Measurements from ENCODE around the gene UBXN2A. TPM values are rescaled to one million over a fixed set of nuclear protein-coding genes. Genes with fewer than 3 reads are reported as not detected.

Gene UBXN2A
- total and polyA plus RNA-seq, 4 donors = 2.7 to 6.3 (median 4.9) TPM

DNA sequence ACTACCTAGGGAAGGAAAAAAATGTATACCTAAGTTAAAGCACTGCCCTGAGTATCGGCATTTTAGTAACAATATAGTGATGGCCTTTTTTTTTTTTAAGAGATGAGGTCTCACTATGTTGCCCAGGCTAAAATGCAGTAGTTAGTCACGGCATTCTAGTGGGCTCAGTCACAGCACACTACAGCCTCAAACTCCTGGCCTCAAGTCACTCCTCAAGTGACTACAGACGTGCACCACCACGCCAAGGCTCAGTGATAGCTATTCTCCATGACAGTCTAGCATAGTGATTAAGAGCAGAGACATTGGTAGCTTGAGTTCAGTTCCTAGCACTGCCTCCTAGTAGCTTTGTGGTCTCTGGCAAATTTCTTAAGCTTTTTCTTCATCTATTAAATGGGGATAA is 27.6 kb downstream of the UBXN2A start:
- Histone ChIP-seq H3K9ac (ENCODE audit: low read depth in 1 of 2, low read length in 2 of 2) (no peak overlapping the region), H3K36me3 (ENCODE audit: control insufficient read depth in 4 of 4, insufficient read depth in 3 of 4, low read depth in 1 of 4, low read length in 3 of 4) (peaks cover 0 to 2% (median 0%) of the 10 kb centered on the region in 4 donors), H3K9me3 (ENCODE audit: control insufficient read depth in 4 of 4, low read length in 3 of 4) (no peaks in the 10 kb centered on the region), H3K4me1 (ENCODE audit: control insufficient read depth in 4 of 4, insufficient read depth in 4 of 4, low read length in 3 of 4) (no peaks in the 10 kb centered on the region), H3K27me3 (ENCODE audit: control insufficient read depth in 4 of 4, insufficient read depth in 4 of 4, low read length in 3 of 4) (no peaks in the 10 kb centered on the region), H3K4me3 (ENCODE audit: low read depth in 1 of 3, low read length in 3 of 3) (no peak overlapping the region), H3K27ac (ENCODE audit: low read depth in 1 of 2, low read length in 2 of 2) (no peak overlapping the region)
- no peak for DNase-seq (ENCODE audit: low spot score)
- no peak for TF ChIP-seq TAF1 (conservative IDR thresholded peaks at IDR 0.05)
- no peak for TF ChIP-seq YY1 (IDR thresholded peaks at IDR 0.05)
- TF ChIP-seq, protein P1, sequence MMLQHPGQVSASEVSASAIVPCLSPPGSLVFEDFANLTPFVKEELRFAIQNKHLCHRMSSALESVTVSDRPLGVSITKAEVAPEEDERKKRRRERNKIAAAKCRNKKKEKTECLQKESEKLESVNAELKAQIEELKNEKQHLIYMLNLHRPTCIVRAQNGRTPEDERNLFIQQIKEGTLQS (IDR thresholded peaks at IDR 0.05) = no peak
- TF ChIP-seq NR2F2 (IDR thresholded peaks at IDR 0.05) = no peak
- no peak for TF ChIP-seq HNF4G (IDR thresholded peaks at IDR 0.05)
- TF ChIP-seq HNF4A (conservative IDR thresholded peaks at IDR 0.05) = no peak
- TF ChIP-seq, protein P2, sequence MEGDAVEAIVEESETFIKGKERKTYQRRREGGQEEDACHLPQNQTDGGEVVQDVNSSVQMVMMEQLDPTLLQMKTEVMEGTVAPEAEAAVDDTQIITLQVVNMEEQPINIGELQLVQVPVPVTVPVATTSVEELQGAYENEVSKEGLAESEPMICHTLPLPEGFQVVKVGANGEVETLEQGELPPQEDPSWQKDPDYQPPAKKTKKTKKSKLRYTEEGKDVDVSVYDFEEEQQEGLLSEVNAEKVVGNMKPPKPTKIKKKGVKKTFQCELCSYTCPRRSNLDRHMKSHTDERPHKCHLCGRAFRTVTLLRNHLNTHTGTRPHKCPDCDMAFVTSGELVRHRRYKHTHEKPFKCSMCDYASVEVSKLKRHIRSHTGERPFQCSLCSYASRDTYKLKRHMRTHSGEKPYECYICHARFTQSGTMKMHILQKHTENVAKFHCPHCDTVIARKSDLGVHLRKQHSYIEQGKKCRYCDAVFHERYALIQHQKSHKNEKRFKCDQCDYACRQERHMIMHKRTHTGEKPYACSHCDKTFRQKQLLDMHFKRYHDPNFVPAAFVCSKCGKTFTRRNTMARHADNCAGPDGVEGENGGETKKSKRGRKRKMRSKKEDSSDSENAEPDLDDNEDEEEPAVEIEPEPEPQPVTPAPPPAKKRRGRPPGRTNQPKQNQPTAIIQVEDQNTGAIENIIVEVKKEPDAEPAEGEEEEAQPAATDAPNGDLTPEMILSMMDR (IDR thresholded peaks at IDR 0.05; ENCODE audit: low read depth, low read length, missing input control) = no peak
- no peak for TF ChIP-seq SP1 (IDR thresholded peaks at IDR 0.05)
- TF ChIP-seq EGR1 (IDR thresholded peaks at IDR 0.05; ENCODE audit: low read depth in 2 of 2) = no peak
- TF ChIP-seq, protein P3, sequence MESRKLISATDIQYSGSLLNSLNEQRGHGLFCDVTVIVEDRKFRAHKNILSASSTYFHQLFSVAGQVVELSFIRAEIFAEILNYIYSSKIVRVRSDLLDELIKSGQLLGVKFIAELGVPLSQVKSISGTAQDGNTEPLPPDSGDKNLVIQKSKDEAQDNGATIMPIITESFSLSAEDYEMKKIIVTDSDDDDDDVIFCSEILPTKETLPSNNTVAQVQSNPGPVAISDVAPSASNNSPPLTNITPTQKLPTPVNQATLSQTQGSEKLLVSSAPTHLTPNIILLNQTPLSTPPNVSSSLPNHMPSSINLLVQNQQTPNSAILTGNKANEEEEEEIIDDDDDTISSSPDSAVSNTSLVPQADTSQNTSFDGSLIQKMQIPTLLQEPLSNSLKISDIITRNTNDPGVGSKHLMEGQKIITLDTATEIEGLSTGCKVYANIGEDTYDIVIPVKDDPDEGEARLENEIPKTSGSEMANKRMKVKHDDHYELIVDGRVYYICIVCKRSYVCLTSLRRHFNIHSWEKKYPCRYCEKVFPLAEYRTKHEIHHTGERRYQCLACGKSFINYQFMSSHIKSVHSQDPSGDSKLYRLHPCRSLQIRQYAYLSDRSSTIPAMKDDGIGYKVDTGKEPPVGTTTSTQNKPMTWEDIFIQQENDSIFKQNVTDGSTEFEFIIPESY (IDR thresholded peaks at IDR 0.05) = no peak
- WGBS = 98% methylated on average over 4 of the region's 4 CpGs

DNA sequence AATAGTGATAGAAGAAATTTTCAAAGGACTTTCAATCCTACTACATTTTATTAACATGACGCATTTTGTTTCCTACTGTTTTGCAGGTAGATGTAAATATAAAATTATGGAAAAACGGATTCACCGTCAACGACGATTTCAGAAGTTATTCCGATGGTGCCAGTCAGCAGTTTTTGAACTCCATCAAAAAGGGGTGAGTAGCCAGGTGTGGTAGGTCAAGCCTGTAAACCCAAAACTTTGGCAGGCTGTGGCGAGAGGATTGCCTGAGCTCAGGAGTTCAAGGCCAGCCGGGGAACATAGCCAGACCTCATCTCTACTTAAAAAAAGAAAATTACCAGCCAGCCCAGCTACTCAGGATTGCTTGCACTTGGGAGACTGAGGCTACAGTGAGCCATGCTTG is 36.6 kb downstream of the UBXN2A start:
- H3K36me3 ChIP-seq (ENCODE audit: control insufficient read depth in 4 of 4, insufficient read depth in 3 of 4, low read depth in 1 of 4, low read length in 3 of 4) = peaks cover 0 to 3% (median 2%) of the 10 kb centered on the region in 4 donors
- 87% methylated on average over 8 of the region's 8 CpGs for WGBS

More for the DNA sequence above, 36.6 kb downstream of the UBXN2A start:
- no peak overlapping the region for H3K9ac ChIP-seq (ENCODE audit: low read depth in 1 of 2, low read length in 2 of 2)
- H3K9me3 ChIP-seq (ENCODE audit: control insufficient read depth in 4 of 4, low read length in 3 of 4) = no peaks in the 10 kb centered on the region
- DNase-seq (ENCODE audit: low spot score) = no peak
- no peak for TF ChIP-seq FOXA1 (IDR thresholded peaks at IDR 0.05)
- TF ChIP-seq HNF4A (conservative IDR thresholded peaks at IDR 0.05) = no peak
- TF ChIP-seq RXRA (IDR thresholded peaks at IDR 0.05) = no peak
- no peak for TF ChIP-seq NR2F2 (IDR thresholded peaks at IDR 0.05)
- TF ChIP-seq EGR1 (IDR thresholded peaks at IDR 0.05; ENCODE audit: low read depth in 2 of 2) = no peak
- TF ChIP-seq, protein P4, sequence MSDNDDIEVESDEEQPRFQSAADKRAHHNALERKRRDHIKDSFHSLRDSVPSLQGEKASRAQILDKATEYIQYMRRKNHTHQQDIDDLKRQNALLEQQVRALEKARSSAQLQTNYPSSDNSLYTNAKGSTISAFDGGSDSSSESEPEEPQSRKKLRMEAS (IDR thresholded peaks at IDR 0.05) = no peak
- TF ChIP-seq RAD21 (IDR thresholded peaks at IDR 0.05) = no peak
- TF ChIP-seq, protein P5, sequence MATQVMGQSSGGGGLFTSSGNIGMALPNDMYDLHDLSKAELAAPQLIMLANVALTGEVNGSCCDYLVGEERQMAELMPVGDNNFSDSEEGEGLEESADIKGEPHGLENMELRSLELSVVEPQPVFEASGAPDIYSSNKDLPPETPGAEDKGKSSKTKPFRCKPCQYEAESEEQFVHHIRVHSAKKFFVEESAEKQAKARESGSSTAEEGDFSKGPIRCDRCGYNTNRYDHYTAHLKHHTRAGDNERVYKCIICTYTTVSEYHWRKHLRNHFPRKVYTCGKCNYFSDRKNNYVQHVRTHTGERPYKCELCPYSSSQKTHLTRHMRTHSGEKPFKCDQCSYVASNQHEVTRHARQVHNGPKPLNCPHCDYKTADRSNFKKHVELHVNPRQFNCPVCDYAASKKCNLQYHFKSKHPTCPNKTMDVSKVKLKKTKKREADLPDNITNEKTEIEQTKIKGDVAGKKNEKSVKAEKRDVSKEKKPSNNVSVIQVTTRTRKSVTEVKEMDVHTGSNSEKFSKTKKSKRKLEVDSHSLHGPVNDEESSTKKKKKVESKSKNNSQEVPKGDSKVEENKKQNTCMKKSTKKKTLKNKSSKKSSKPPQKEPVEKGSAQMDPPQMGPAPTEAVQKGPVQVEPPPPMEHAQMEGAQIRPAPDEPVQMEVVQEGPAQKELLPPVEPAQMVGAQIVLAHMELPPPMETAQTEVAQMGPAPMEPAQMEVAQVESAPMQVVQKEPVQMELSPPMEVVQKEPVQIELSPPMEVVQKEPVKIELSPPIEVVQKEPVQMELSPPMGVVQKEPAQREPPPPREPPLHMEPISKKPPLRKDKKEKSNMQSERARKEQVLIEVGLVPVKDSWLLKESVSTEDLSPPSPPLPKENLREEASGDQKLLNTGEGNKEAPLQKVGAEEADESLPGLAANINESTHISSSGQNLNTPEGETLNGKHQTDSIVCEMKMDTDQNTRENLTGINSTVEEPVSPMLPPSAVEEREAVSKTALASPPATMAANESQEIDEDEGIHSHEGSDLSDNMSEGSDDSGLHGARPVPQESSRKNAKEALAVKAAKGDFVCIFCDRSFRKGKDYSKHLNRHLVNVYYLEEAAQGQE (IDR thresholded peaks at IDR 0.05) = no peak
- TF ChIP-seq HNF4G (IDR thresholded peaks at IDR 0.05) = no peak
- TF ChIP-seq JUND (IDR thresholded peaks at IDR 0.05) = no peak
- no peak for TF ChIP-seq GABPA (IDR thresholded peaks at IDR 0.05 in 1 of 2, conservative IDR thresholded peaks at IDR 0.05 in 1 of 2)
- TF ChIP-seq, protein P1 (IDR thresholded peaks at IDR 0.05) = no peak
- TF ChIP-seq TAF1 (conservative IDR thresholded peaks at IDR 0.05) = no peak
- TF ChIP-seq, protein P3 (IDR thresholded peaks at IDR 0.05) = no peak
- no peak for TF ChIP-seq SP1 (IDR thresholded peaks at IDR 0.05)
- TF ChIP-seq FOXA2 (IDR thresholded peaks at IDR 0.05) = no peak
- TF ChIP-seq YY1 (IDR thresholded peaks at IDR 0.05) = no peak
- H3K27ac ChIP-seq (ENCODE audit: low read depth in 1 of 2, low read length in 2 of 2) = no peak overlapping the region
- no peaks in the 10 kb centered on the region for H3K27me3 ChIP-seq (ENCODE audit: control insufficient read depth in 4 of 4, insufficient read depth in 4 of 4, low read length in 3 of 4)
- H3K4me1 ChIP-seq (ENCODE audit: control insufficient read depth in 4 of 4, insufficient read depth in 4 of 4, low read length in 3 of 4) = no peaks in the 10 kb centered on the region
- H3K4me3 ChIP-seq (ENCODE audit: low read depth in 1 of 3, low read length in 3 of 3) = no peak overlapping the region

All from liver (tissue), 9 donors.